Uterus (tissue), 4 donors: ENCODE measurements around the gene YBX2. TPM values are rescaled to one million over a fixed set of nuclear protein-coding genes. Genes with fewer than 3 reads are reported as not detected.

Experiments
- DNase-seq, 2 donors: peaks; one replicate each; pipeline ENCODE4 v3.0.0-alpha.2; 2019 to 2020
- H3K27ac ChIP-seq, 2 donors: fragments of 200-600 bp; sonication (generic); 1 replicate in 1 of 2; 2 replicates in 1 of 2; pipeline ENCODE4 v1.5.1; 2016 to 2018
- H3K27me3 ChIP-seq, 2 donors: fragments of 200-600 bp; sonication (generic); one replicate each; pipeline ENCODE4 v1.5.1; 2018 to 2019; ENCODE audit warnings: control low read depth in 1 of 2
- H3K36me3 ChIP-seq, 2 donors: fragments of 200-600 bp; sonication (generic); one replicate each; pipeline ENCODE4 v1.5.1; 2019; ENCODE audit warnings: control low read depth in 1 of 2
- H3K4me1 ChIP-seq, 2 donors: fragments of 200-600 bp; sonication (generic); one replicate each; pipeline ENCODE4 v1.5.1; 2018 to 2019; ENCODE audit warnings: control low read depth in 1 of 2
- H3K4me3 ChIP-seq, 2 donors: fragments of 200-600 bp; sonication (generic); 1 replicate in 1 of 2; 2 replicates in 1 of 2; pipeline ENCODE4 v1.5.1; 2018 to 2019; ENCODE audit warnings: mild to moderate bottlenecking in 1 of 2
- H3K9me3 ChIP-seq, 2 donors: fragments of 200-600 bp; sonication (generic); one replicate each; pipeline ENCODE4 v1.5.1; 2019; ENCODE audit warnings: control low read depth in 1 of 2
- CTCF ChIP-seq, 4 experiments: fragments of 200-600 bp in 2 of 4; fragments of 450-650 bp in 2 of 4; sonication (generic) in 2 of 4; IDR thresholded peaks; one replicate each; pipeline ENCODE4 v1.5.1; 2016 to 2019; ENCODE audit warnings: antibody characterized with exemption in 4 of 4, mild to moderate bottlenecking in 2 of 4, moderate library complexity in 1 of 4
- POLR2A ChIP-seq, 2 donors: fragments of 450-650 bp; IDR thresholded peaks; one replicate each; pipeline ENCODE4 v1.6.1; 2016; ENCODE audit warnings: antibody characterized with exemption in 2 of 2, mild to moderate bottlenecking in 1 of 2, moderate library complexity in 1 of 2
- intact Hi-C: fragments of 100-400 bp; cut with DNase I; formaldehyde crosslinking; loops from one replicate; pipeline ENCODE4 v1.15.1; 2023; ENCODE audit warnings: low total_unique reads
- total RNA-seq, 4 donors: library from RNA; depleted of rRNA in 3 of 4; stranded (reverse); fragments of >200 nt in 3 of 4; gene quantifications; one replicate each; pipeline versions ENCODE4 v1.1.0 to v1.2.4, GENCODE V29; 2014 to 2023
- donor health status: DM: yes; HTN: yes; CAD: no.

YBX2 gene
- total RNA-seq, 4 donors from 2014 or later, result 2.4 to 4.4 TPM; not detected in 2

GRCh38 chr17:7253082-7253481, 41.4 kb downstream of the YBX2 start:
- no peak for TF ChIP-seq CTCF (IDR thresholded peaks at IDR 0.05)
- no peak for TF ChIP-seq POLR2A (IDR thresholded peaks at IDR 0.05)
- H3K4me1 ChIP-seq, result peaks cover 0 to 21% of the 10 kb centered on the region in 2 donors
- H3K4me3 ChIP-seq, result peak overlapping the region; percentile 68 to 73
- no peak for DNase-seq
- no peaks in the 10 kb centered on the region for H3K27me3 ChIP-seq
- H3K27ac ChIP-seq, result peak overlapping the region; percentile 97 to 98
- H3K9me3 ChIP-seq, result no peaks in the 10 kb centered on the region
- H3K36me3 ChIP-seq, result no peaks in the 10 kb centered on the region
- intact Hi-C loops, result no loop called here

- no peaks in the 10 kb centered on the region for H3K9me3 ChIP-seq
- intact Hi-C loops, result no loop called here
- peaks cover 0 to 21% of the 10 kb centered on the region in 2 donors for H3K4me1 ChIP-seq
- peak within 1 kb of the TSS; percentile 68 to 73 for H3K4me3 ChIP-seq
- H3K27ac ChIP-seq, result peak within 1 kb of the TSS; percentile 97 to 98
- TF ChIP-seq CTCF (IDR thresholded peaks at IDR 0.05) (peak; percentile 34 to 41 (median 37)), POLR2A (IDR thresholded peaks at IDR 0.05) (peak; percentile 44 to 65)
- H3K27me3 ChIP-seq, result no peaks in the 10 kb centered on the region
- no peaks in the 10 kb centered on the region for H3K36me3 ChIP-seq
- peak; percentile 94 to 95 for DNase-seq
These were observed 42.0 kb downstream of the YBX2 start, which contains the start of gene ELP5 for GRCh38 chr17:7252176-7253043. ELP5 (plus strand) TSS chr17:7252215; CDS start chr17:7252551, 336 bp downstream.

GRCh38 chr17:7251661-7252175, 42.7 kb downstream of the YBX2 start, which contains the start of gene CTDNEP1:
CTDNEP1 (minus strand) TSS chr17:7251734; CDS start chr17:7251296, 438 bp downstream.
- peak; percentile 97 to 99 for DNase-seq
- Histone ChIP-seq H3K9me3 (no peaks in the 10 kb centered on the region), H3K4me1 (peaks cover 0 to 21% of the 10 kb centered on the region in 2 donors), H3K4me3 (peak within 1 kb of the TSS; percentile 68 to 73), H3K27me3 (no peaks in the 10 kb centered on the region), H3K36me3 (no peaks in the 10 kb centered on the region), H3K27ac (peak within 1 kb of the TSS; percentile 97 to 98)
- intact Hi-C loops, result no loop called here
- TF ChIP-seq CTCF (IDR thresholded peaks at IDR 0.05), result no peak
- TF ChIP-seq POLR2A (IDR thresholded peaks at IDR 0.05), result peak in 1 of 2 donors; percentile 43

GRCh38 chr17:7250695-7251627, 43.5 kb downstream of the YBX2 start:
- Histone ChIP-seq H3K9me3 (no peaks in the 10 kb centered on the region), H3K4me1 (peaks cover 0 to 21% of the 10 kb centered on the region in 2 donors), H3K4me3 (peak overlapping the region; percentile 68 to 73), H3K27ac (peak overlapping the region; percentile 97 to 98), H3K27me3 (no peaks in the 10 kb centered on the region), H3K36me3 (no peaks in the 10 kb centered on the region)
- DNase-seq, result no peak
- TF ChIP-seq CTCF (IDR thresholded peaks at IDR 0.05) (no peak), POLR2A (IDR thresholded peaks at IDR 0.05) (no peak)
- intact Hi-C loops, result no loop called here
